Nephron (organoid): ENCODE measurements around the gene LRRC61.

Source experiments
- H3K27ac Mint-ChIP-seq, 3 experiments: 2 replicates each; pipeline ENCODE4 v1.8.0; 2020; ENCODE audit warnings: mixed read lengths in 3 of 3, mild to moderate bottlenecking in 2 of 3, moderate library complexity in 1 of 3
- H3K27me3 Mint-ChIP-seq: 2 replicates; pipeline ENCODE4 v1.8.0; 2021; ENCODE audit warnings: low read depth, mild to moderate bottlenecking, moderate library complexity, mixed read lengths
- H3K36me3 Mint-ChIP-seq: 2 replicates; pipeline ENCODE4 v1.8.0; 2020; ENCODE audit warnings: low read depth, mixed read lengths
- H3K4me1 Mint-ChIP-seq: 2 replicates; pipeline ENCODE4 v1.8.0; 2020; ENCODE audit warnings: mixed read lengths
- H3K4me3 Mint-ChIP-seq, 3 experiments: 2 replicates each; pipeline ENCODE4 v1.8.0; 2020; ENCODE audit warnings: mild to moderate bottlenecking in 3 of 3, mixed read lengths in 3 of 3, moderate library complexity in 2 of 3
- H3K9me3 Mint-ChIP-seq: 2 replicates; pipeline ENCODE4 v1.8.0; 2020; ENCODE audit warnings: mixed read lengths
- TF ChIP-seq, protein P1 (sequence below), 3 experiments: fragments of 200-600 bp; sonication (generic); IDR thresholded peaks; one replicate each; pipeline ENCODE4 v1.5.0; 2021; ENCODE audit warnings: antibody characterized with exemption in 3 of 3; ENCODE audit not compliant: unreplicated experiment in 3 of 3

The LRRC61 gene

DNA sequence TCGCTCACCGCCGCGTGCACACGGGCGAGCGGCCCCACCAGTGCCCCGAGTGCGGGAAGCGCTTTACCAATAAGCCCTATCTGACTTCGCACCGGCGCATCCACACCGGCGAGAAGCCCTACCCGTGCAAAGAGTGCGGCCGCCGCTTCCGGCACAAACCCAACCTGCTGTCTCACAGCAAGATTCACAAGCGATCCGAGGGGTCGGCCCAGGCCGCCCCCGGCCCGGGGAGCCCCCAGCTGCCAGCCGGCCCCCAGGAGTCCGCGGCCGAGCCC lies 48.8 kb downstream of the LRRC61 start:
- Mint-ChIP-seq H3K27ac (no peak overlapping the region), H3K9me3 (no peaks in the 10 kb centered on the region), H3K27me3 (no peaks in the 10 kb centered on the region), H3K4me1 (peaks cover 65% of the 10 kb centered on the region), H3K4me3 (no peak overlapping the region), H3K36me3 (peaks cover 35% of the 10 kb centered on the region)
- TF ChIP-seq, protein P1, sequence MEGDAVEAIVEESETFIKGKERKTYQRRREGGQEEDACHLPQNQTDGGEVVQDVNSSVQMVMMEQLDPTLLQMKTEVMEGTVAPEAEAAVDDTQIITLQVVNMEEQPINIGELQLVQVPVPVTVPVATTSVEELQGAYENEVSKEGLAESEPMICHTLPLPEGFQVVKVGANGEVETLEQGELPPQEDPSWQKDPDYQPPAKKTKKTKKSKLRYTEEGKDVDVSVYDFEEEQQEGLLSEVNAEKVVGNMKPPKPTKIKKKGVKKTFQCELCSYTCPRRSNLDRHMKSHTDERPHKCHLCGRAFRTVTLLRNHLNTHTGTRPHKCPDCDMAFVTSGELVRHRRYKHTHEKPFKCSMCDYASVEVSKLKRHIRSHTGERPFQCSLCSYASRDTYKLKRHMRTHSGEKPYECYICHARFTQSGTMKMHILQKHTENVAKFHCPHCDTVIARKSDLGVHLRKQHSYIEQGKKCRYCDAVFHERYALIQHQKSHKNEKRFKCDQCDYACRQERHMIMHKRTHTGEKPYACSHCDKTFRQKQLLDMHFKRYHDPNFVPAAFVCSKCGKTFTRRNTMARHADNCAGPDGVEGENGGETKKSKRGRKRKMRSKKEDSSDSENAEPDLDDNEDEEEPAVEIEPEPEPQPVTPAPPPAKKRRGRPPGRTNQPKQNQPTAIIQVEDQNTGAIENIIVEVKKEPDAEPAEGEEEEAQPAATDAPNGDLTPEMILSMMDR (IDR thresholded peaks at IDR 0.05; ENCODE audit: unreplicated experiment in 3 of 3) = no peak

DNA sequence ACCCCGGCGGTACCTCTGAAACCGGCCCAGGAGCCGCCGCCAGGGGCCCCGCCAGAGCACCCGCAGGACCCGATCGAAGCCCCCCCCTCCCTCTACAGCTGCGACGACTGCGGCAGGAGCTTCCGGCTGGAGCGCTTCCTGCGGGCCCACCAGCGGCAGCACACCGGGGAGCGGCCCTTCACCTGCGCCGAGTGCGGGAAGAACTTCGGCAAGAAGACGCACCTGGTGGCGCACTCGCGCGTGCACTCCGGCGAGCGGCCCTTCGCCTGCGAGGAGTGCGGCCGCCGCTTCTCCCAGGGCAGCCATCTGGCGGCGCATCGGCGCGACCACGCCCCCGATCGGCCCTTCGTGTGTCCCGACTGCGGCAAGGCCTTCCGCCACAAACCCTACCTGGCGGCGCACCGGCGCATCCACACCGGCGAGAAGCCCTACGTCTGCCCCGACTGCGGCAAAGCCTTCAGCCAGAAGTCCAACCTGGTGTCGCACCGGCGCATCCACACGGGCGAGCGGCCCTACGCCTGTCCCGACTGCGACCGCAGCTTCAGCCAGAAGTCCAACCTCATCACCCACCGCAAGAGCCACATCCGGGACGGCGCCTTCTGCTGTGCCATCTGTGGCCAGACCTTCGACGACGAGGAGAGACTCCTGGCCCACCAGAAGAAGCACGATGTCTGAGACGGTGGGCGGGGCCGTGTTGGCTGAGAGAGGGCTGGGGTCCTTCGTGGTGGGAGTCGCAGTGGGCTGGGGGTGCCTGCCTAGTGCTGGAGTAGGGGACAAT lies 49.3 kb downstream of the LRRC61 start:
- peaks cover 35% of the 10 kb centered on the region for H3K36me3 Mint-ChIP-seq
- H3K9me3 Mint-ChIP-seq = no peaks in the 10 kb centered on the region
- no peaks in the 10 kb centered on the region for H3K27me3 Mint-ChIP-seq
- TF ChIP-seq, protein P1 (IDR thresholded peaks at IDR 0.05; ENCODE audit: unreplicated experiment in 3 of 3) = no peak
- no peak overlapping the region for H3K27ac Mint-ChIP-seq
- H3K4me1 Mint-ChIP-seq = peaks cover 66% of the 10 kb centered on the region
- H3K4me3 Mint-ChIP-seq = peak overlapping the region in 1 of 3 experiments; percentile 51

DNA sequence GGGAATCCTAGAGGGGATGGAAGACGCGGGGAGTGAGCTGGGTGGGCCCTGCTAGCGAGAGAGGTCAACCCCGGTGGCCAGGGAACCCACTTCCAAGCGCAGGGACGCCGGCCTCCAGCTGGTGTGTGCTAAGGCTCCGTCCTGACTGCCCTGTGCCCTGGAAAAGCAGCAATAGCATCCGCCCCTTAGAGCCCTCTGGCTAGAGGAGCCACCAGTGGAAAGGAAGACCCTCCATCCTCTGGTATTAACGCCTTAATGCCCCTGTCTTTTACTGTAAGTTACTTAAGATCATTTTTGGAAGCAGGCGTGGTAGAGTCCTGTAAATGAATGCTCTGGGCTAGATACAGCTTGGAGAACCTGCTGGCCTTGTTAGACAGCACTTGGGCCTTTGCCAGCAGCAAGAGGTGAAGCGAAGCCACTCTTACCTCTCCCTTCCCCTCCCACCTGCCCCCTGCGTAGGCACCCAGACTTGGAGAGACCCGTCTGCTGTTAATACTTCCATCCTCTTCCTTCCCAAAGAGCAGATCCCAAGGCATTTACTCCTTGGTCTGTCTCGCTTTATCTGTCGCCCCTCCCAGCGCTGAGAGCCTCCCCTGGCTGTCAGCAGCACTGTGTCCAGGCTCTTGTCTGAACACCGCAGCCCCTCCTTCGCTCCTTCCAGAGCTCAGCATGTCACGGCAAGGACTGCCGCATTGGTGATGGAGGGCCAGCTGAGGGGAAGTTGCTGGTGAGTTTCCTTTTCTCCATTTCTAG lies 50.1 kb downstream of the LRRC61 start:
- Mint-ChIP-seq H3K27me3 (no peaks in the 10 kb centered on the region), H3K4me1 (peaks cover 68% of the 10 kb centered on the region), H3K36me3 (peaks cover 35% of the 10 kb centered on the region), H3K4me3 (peak overlapping the region; percentile 50 to 51 (median 51)), H3K9me3 (no peaks in the 10 kb centered on the region), H3K27ac (peak overlapping the region; percentile 42 to 67 (median 66))
- TF ChIP-seq, protein P1 (IDR thresholded peaks at IDR 0.05; ENCODE audit: unreplicated experiment in 3 of 3) = no peak

DNA sequence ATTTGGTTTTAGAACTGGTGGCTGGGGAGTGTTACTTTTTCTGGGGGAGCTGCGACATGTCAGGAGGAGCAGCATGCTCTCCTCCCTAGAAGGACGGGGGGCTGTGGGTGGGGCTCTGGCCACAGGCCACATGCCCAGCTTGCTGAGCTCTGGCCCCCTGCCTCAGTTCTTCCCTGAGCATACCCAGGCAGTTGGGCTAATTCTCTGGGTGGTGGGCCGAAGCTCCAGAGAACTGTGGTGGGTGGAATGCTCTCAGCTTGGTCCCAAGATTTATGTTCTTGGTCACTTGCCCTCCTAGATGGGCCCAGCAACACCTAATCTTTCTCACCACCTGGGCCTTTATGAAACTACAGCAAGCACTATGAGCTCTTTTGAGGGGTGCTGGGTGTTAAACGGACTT lies 50.9 kb downstream of the LRRC61 start:
- Mint-ChIP-seq H3K4me3 (peak overlapping the region in 1 of 3 experiments; percentile 51), H3K36me3 (peaks cover 35% of the 10 kb centered on the region), H3K27ac (peak overlapping the region; percentile 58 to 67 (median 66)), H3K9me3 (no peaks in the 10 kb centered on the region), H3K27me3 (no peaks in the 10 kb centered on the region), H3K4me1 (peaks cover 68% of the 10 kb centered on the region)
- TF ChIP-seq, protein P1 (IDR thresholded peaks at IDR 0.05; ENCODE audit: unreplicated experiment in 3 of 3) = no peak

DNA sequence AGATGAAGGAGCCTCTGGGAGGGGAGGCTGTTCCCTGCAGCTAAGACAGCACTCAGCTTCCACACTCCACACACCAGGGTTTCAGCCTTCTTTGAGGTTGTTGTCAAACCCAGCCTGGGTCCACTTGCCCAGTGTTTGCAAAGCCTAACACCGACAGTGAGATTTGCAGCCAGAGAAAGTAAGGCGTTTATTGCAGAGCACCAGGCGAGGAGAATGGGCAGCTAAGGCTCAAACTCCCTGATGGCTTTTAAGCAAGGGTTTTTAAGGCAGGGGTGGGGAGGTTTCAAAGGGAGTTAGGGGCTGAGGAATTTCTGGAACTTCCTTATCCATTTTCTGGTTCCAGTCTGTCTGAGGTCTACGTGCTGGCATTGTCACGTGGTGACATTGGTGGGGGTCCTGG lies 51.3 kb downstream of the LRRC61 start:
- Mint-ChIP-seq H3K4me1 (peaks cover 64% of the 10 kb centered on the region), H3K4me3 (peak overlapping the region in 1 of 3 experiments; percentile 5), H3K27me3 (no peaks in the 10 kb centered on the region), H3K36me3 (peaks cover 35% of the 10 kb centered on the region), H3K27ac (peak overlapping the region in 2 of 3 experiments; percentile 47 to 58), H3K9me3 (no peaks in the 10 kb centered on the region)
- TF ChIP-seq, protein P1 (IDR thresholded peaks at IDR 0.05; ENCODE audit: unreplicated experiment in 3 of 3) = no peak
